Measurements from ENCODE around the gene ZNF608. TPM values are rescaled to one million over a fixed set of nuclear protein-coding genes. Genes with fewer than 3 reads are reported as not detected.

Gene ZNF608
- total RNA-seq, 8 experiments from 2014 or later = 5.0 to 141 (median 99.6) TPM

DNA sequence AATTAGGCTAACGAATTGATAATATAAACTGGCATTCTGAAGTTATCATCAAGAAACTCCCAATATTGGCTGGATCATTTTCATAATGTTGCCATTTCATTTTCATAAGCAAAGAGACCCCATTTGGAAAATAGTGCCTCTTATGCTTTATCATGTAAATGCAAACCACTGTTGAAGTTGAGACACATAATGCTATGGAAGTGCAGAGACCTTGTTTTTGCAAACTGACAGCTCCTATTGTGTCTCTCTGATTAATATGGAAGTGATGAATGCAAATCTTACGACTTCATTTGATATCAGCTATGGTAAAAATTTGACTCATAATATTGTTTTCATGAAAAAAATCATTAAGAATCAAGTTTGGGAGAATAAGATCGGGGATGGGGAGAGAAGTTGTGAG is 25.3 kb upstream of the ZNF608 start:
- WGBS, 10 experiments = 19 to 100% (median 56%) methylated on average over 1 to 3 of the region's 3 CpGs
- Histone ChIP-seq H3K4me1 (replicated peaks in 1 of 2) (peaks cover 32 to 41% of the 10 kb centered on the region in 2 donors), H3K27ac (no peak overlapping the region), H3K4me3 (no peak overlapping the region)
- in situ Hi-C loops (cut with MboI; ENCODE audit: low pct_unique_long_range_greater_than_20kb in 2 of 9, low sequenced_read_pairs in 9 of 9, unreplicated experiment in 9 of 9) = no loop called here
- ATAC-seq (replicated peaks in 6 of 8) = peak in 3 of 8 experiments; percentile 43 to 50 (median 46)

DNA sequence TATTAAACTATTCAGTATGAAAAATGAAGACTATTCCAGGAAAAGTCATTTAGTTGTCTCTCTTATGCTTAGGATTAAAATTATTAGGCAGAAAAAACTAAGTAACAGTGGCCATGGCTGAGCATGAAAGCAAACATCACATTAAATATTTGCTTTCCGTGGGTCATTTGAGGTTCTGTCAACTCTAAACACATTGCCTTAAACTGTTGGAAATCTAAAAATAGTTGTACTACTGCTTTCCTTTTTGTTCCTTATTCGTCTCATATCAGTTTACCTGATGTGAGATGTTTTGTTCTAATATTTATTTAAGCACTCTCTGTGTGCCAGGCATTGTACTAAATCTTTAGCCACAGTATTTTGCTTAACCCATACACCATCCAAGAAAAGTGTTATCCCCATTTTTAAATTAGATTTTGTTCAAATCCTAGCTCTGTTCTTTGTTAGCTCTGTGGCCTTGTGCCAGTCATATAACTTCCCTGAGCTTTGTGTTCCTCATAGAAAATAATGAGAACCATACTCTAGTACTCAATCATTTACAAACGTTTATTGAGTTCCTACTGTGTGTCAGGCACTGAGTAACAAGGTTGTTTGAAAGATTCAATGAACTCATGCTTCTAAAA is 18.7 kb upstream of the ZNF608 start:
- WGBS, 10 experiments = 13 to 93% (median 67%) methylated on average over 1 to 3 of the region's 3 CpGs
- H3K27ac ChIP-seq = no peak overlapping the region
- ATAC-seq (replicated peaks in 6 of 8) = peak in 1 of 8 experiments; percentile 71
- H3K4me3 ChIP-seq = no peak overlapping the region
- in situ Hi-C loops (cut with MboI; ENCODE audit: low pct_unique_long_range_greater_than_20kb in 2 of 9, low sequenced_read_pairs in 9 of 9, unreplicated experiment in 9 of 9) = no loop called here
- no peaks in the 10 kb centered on the region for H3K4me1 ChIP-seq (replicated peaks in 1 of 2)

- peak in 1 of 8 experiments; percentile 29 for ATAC-seq (replicated peaks in 6 of 8)
- Histone ChIP-seq H3K27ac (no peak overlapping the region), H3K4me3 (no peak overlapping the region), H3K4me1 (replicated peaks in 1 of 2) (no peaks in the 10 kb centered on the region)
- in situ Hi-C loops (cut with MboI; ENCODE audit: low pct_unique_long_range_greater_than_20kb in 2 of 9, low sequenced_read_pairs in 9 of 9, unreplicated experiment in 9 of 9) = no loop called here
- WGBS, 10 experiments = 71 to 100% (median 100%) methylated on average over 1 of the region's 1 CpG; no CpG with 5 or more reads in 1 of the 10 experiments
Observed at GRCh38 chr5:124764585-124764984, 18.1 kb upstream of the ZNF608 start.

- Histone ChIP-seq H3K27ac (no peak overlapping the region), H3K4me3 (no peak overlapping the region), H3K4me1 (replicated peaks in 1 of 2) (no peaks in the 10 kb centered on the region)
- peak in 5 of 8 experiments; percentile 24 to 58 (median 43) for ATAC-seq (replicated peaks in 6 of 8)
- in situ Hi-C loops (cut with MboI; ENCODE audit: low pct_unique_long_range_greater_than_20kb in 2 of 9, low sequenced_read_pairs in 9 of 9, unreplicated experiment in 9 of 9) = no loop called here
- WGBS, 10 experiments = 28 to 78% (median 50%) methylated on average over 1 to 4 of the region's 4 CpGs
Observed at GRCh38 chr5:124761010-124761409, 14.6 kb upstream of the ZNF608 start.

GRCh38 chr5:124760608-124761007 is 14.2 kb upstream of the ZNF608 start:
- H3K4me3 ChIP-seq = no peak overlapping the region
- in situ Hi-C loops (cut with MboI; ENCODE audit: low pct_unique_long_range_greater_than_20kb in 2 of 9, low sequenced_read_pairs in 9 of 9, unreplicated experiment in 9 of 9) = no loop called here
- H3K4me1 ChIP-seq (replicated peaks in 1 of 2) = peaks cover 0 to 2% of the 10 kb centered on the region in 2 donors
- H3K27ac ChIP-seq = no peak overlapping the region
- ATAC-seq (replicated peaks in 6 of 8) = no peak

DNA sequence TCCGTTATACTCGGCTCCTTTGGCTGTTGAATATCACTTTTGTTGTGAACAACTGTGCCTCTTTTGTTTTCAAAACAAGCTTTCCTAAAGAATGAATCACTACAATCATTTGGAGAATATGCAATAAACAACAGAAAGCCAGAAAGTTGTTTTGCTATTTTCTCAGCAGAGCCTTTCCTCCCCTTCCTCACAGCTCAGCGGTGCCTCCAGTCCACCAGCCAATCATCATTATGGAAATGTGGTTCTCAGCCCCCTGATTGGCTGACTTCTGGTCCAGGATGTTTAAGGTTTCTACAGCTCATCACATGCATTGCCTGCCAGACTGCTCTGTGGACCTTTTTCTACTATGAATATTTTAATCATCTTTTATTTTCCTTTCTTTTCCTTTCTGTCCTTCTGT is 9.1 kb upstream of the ZNF608 start:
- in situ Hi-C loops (cut with MboI; ENCODE audit: low pct_unique_long_range_greater_than_20kb in 2 of 9, low sequenced_read_pairs in 9 of 9, unreplicated experiment in 9 of 9) = no loop called here
- ATAC-seq (replicated peaks in 6 of 8) = peak in 6 of 8 experiments; percentile 17 to 87 (median 84)
- 23 to 94% (median 75%) methylated on average over 1 to 3 of the region's 3 CpGs; no CpG with 5 or more reads in 1 of the 10 experiments for WGBS, 10 experiments
- H3K4me1 ChIP-seq (replicated peaks in 1 of 2) = peaks cover 9 to 26% of the 10 kb centered on the region in 2 donors
- no peak overlapping the region for H3K4me3 ChIP-seq
- no peak overlapping the region for H3K27ac ChIP-seq

DNA sequence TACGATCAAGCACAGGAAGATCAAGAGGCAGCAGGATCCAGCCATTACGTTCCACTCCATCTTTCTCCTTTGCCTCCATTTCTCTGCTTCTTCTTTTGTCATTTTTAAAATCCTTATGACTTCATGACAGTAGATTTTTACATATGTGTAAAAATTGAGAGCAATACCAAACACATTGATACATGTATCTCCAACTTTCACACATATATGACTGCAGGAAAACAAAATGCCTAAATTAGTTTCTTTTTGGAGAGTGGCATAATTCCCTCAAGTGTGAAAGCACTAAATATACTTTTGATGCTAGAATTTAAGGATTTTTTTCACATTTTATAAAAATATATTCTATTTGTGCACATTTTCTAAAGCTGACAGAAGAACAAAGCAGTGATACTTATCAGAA is 8.6 kb upstream of the ZNF608 start:
- peak overlapping the region in 1 of 5 donors; percentile 13 for H3K4me3 ChIP-seq
- peak in 3 of 8 experiments; percentile 7 to 20 (median 7) for ATAC-seq (replicated peaks in 6 of 8)
- in situ Hi-C loops (cut with MboI; ENCODE audit: low pct_unique_long_range_greater_than_20kb in 2 of 9, low sequenced_read_pairs in 9 of 9, unreplicated experiment in 9 of 9) = no loop called here
- WGBS, 10 experiments = 0 to 96% (median 55%) methylated on average over 1 to 2 of the region's 2 CpGs; no CpG with 5 or more reads in 1 of the 10 experiments
- H3K4me1 ChIP-seq (replicated peaks in 1 of 2) = peaks cover 9 to 31% of the 10 kb centered on the region in 2 donors
- H3K27ac ChIP-seq = peak overlapping the region in 1 of 2 donors; percentile 49

DNA sequence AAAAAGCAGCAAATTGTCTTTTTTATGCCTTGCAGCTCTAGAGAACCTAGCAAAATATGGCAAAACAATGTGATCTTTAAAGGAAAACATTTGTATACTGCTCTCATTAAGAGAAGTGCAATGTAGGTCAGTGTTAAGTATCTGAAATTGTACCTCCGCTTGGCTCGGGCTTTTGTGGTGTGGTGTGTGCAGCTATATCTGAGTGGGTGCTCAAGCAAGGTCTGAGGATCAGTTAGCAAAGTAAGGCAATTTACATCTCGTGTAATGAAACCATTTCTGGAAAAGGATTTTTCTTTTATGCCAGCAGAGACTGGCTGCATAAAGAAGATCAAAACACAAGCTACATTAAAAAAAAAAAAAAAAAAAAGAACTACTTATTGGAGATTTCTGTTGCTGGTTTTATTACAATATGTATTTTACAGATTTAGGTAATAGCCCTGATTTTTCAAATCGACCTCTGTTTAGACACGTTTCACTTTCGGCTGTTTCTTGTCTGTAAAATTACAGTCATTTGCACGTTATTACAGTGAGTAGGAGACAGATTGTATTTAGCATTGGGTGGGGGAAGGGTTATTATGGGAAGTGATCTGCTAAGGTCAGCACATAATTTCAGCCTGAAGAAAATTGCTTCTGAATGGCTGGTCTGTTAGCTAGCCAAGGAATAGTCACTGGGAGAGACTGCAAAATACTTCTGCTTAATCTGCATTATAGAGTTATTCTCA is 7.9 kb upstream of the ZNF608 start:
- peak; percentile 70 to 98 (median 88) for ATAC-seq (replicated peaks in 6 of 8)
- Histone ChIP-seq H3K27ac (peak overlapping the region in 1 of 2 donors; percentile 49), H3K4me1 (replicated peaks in 1 of 2) (peaks cover 9 to 37% of the 10 kb centered on the region in 2 donors), H3K4me3 (peak overlapping the region in 1 of 5 donors; percentile 13)
- WGBS, 10 experiments = 0 to 54% (median 39%) methylated on average over 4 to 7 of the region's 7 CpGs; no CpG with 5 or more reads in 2 of the 10 experiments
- in situ Hi-C loops (cut with MboI; ENCODE audit: low pct_unique_long_range_greater_than_20kb in 2 of 9, low sequenced_read_pairs in 9 of 9, unreplicated experiment in 9 of 9) = no loop called here

DNA sequence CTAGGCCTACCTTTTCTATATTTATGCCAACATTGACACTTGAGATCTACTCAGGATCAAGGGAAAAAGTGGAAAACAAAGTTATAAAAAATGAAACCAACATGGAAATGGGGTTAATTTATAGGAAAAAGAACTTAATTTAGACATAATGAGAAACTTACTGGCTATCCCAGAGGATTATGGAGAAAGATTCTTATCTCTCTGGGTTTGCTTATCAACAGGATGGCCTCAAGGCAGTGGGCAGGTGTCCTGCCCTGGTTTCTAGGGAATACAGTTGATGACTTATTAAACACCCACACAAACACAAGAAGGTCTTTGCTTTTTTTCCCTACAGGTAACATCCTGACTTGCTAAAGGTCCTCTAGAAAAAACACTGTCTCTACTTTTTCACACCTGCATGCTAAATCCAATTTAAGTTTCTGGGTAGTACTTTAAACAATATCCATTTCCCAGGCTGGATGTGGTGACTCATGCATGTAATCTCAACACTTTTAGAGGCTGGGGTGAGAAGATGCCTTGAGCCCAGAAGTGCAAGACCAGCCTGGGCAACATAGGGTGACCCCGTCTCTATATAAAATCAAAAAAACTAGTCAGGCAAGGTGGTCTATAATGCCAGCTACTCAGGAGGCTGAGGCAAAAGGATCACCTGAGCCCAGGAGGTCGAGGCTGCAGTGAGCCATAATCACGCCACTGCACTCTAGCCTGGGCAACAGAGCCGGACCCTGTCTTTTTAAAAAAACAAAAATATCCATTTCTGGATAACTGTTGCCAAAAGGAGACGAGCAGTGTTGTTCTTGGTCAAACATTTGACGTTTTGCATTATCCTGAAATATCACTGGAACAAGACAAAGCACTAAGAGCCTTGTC is 6.6 kb upstream of the ZNF608 start:
- WGBS, 10 experiments = 40 to 100% (median 92%) methylated on average over 1 to 6 of the region's 6 CpGs; no CpG with 5 or more reads in 1 of the 10 experiments
- no peak overlapping the region for H3K27ac ChIP-seq
- H3K4me1 ChIP-seq (replicated peaks in 1 of 2) = peaks cover 9 to 37% of the 10 kb centered on the region in 2 donors
- no peak overlapping the region for H3K4me3 ChIP-seq
- ATAC-seq (replicated peaks in 6 of 8) = no peak
- in situ Hi-C loops (cut with MboI; ENCODE audit: low pct_unique_long_range_greater_than_20kb in 2 of 9, low sequenced_read_pairs in 9 of 9, unreplicated experiment in 9 of 9) = no loop called here

- WGBS, 10 experiments = 44 to 100% (median 51%) methylated on average over 1 to 2 of the region's 2 CpGs; no CpG with 5 or more reads in 3 of the 10 experiments
- in situ Hi-C loops (cut with MboI; ENCODE audit: low pct_unique_long_range_greater_than_20kb in 2 of 9, low sequenced_read_pairs in 9 of 9, unreplicated experiment in 9 of 9) = no loop called here
- no peak overlapping the region for H3K27ac ChIP-seq
- peaks cover 9 to 37% of the 10 kb centered on the region in 2 donors for H3K4me1 ChIP-seq (replicated peaks in 1 of 2)
- ATAC-seq (replicated peaks in 6 of 8) = no peak
- H3K4me3 ChIP-seq = no peak overlapping the region
Observed at GRCh38 chr5:124751031-124751430, 4.6 kb upstream of the ZNF608 start.

- Histone ChIP-seq H3K4me1 (replicated peaks in 1 of 2) (peaks cover 0 to 18% of the 10 kb centered on the region in 2 donors), H3K27ac (peak overlapping the region; percentile 88 to 92), H3K4me3 (peak overlapping the region; percentile 53 to 68 (median 59))
- in situ Hi-C loops (cut with MboI; ENCODE audit: low pct_unique_long_range_greater_than_20kb in 2 of 9, low sequenced_read_pairs in 9 of 9, unreplicated experiment in 9 of 9) = loop anchor here in 2 of 9 experiments (25.0 kb wide), 1 partner anchor 1087 kb away; no protein-coding TSS in a partner anchor
- ATAC-seq (replicated peaks in 6 of 8) = peak; percentile 61 to 88 (median 84)
- 0 to 14% (median 1%) methylated on average over 3 to 15 of the region's 25 CpGs; no CpG with 5 or more reads in 1 of the 10 experiments for WGBS, 10 experiments
Observed at GRCh38 chr5:124748687-124749594, 2.5 kb upstream of the ZNF608 start.
